Measurements from ENCODE around the gene IL20. TPM values are rescaled to one million over a fixed set of nuclear protein-coding genes. Genes with fewer than 3 reads are reported as not detected.

IL20 gene
- total RNA-seq, 4 donors from 2014 or later, result not detected

DNA sequence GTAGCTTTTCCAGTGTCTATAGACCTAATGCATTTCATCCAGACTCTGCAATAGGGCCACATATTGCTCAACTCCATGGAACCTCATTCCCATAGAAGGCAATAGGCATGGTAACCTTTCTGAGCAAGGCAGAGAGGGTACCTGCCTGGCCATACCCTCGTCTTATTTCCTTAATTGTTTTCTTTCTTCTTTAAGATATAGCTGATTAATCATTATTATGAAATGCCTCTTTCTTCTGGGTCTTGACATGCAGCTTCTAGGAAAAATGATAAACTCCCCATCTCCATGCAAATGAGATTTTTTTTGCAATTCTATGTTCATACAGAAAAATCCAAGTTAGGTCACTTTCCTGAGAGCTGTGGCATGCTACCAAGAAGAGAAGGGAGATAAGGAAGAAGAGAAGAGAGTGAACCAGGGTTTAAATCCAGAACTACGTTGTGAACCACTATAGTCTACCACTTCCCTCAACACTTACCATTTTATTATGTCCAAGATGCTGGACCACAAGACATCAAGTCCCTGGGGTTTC, 33.0 kb upstream of the IL20 start:
- TF ChIP-seq, protein P1, sequence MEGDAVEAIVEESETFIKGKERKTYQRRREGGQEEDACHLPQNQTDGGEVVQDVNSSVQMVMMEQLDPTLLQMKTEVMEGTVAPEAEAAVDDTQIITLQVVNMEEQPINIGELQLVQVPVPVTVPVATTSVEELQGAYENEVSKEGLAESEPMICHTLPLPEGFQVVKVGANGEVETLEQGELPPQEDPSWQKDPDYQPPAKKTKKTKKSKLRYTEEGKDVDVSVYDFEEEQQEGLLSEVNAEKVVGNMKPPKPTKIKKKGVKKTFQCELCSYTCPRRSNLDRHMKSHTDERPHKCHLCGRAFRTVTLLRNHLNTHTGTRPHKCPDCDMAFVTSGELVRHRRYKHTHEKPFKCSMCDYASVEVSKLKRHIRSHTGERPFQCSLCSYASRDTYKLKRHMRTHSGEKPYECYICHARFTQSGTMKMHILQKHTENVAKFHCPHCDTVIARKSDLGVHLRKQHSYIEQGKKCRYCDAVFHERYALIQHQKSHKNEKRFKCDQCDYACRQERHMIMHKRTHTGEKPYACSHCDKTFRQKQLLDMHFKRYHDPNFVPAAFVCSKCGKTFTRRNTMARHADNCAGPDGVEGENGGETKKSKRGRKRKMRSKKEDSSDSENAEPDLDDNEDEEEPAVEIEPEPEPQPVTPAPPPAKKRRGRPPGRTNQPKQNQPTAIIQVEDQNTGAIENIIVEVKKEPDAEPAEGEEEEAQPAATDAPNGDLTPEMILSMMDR (IDR thresholded peaks at IDR 0.05), result no peak
- TF ChIP-seq POLR2A (IDR thresholded peaks at IDR 0.05), result no peak
- H3K4me3 ChIP-seq (ENCODE audit: low read depth, poor library complexity, severe bottlenecking), result no peak overlapping the region
- DNase-seq (ENCODE audit: low spot score in 2 of 2), result no peak
- WGBS, 2 donors, result 67% methylated on average over 2 of the region's 2 CpGs
- intact Hi-C loops (cut with DNase I; ENCODE audit: low total_unique reads), result no loop called here

DNA sequence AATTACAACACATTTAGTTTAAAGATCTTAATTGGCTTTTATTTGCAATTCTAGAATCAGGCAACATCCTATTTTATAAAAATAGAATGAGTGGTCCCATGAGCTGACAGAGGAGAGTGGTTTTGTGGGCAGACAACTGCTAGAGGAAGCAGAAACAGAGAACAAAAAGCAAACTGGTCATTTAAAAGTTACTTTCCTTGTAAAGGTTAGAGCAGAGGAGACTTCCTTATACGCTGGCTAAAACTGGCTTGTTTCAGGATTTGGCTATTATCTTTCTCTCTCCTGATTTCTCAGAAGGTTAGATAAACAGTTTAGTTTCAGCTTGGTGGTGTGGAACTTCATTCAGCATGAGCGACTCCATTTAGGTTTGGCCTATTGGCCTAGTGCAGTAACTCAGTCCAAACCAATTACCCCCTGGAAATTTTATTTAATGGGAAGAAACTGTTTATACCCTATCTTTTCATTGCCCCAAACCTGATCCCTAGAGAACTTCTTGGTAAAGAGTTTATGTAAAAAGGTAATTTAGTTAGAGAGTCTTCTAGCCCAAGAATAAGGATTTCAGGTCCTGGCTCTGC, 32.2 kb upstream of the IL20 start:
- intact Hi-C loops (cut with DNase I; ENCODE audit: low total_unique reads), result no loop called here
- WGBS, 2 donors, result 84 to 87% methylated on average over 2 of the region's 2 CpGs
- TF ChIP-seq POLR2A (IDR thresholded peaks at IDR 0.05), result no peak
- TF ChIP-seq, protein P1 (IDR thresholded peaks at IDR 0.05), result no peak
- DNase-seq (ENCODE audit: low spot score in 2 of 2), result no peak
- no peak overlapping the region for H3K4me3 ChIP-seq (ENCODE audit: low read depth, poor library complexity, severe bottlenecking)

DNA sequence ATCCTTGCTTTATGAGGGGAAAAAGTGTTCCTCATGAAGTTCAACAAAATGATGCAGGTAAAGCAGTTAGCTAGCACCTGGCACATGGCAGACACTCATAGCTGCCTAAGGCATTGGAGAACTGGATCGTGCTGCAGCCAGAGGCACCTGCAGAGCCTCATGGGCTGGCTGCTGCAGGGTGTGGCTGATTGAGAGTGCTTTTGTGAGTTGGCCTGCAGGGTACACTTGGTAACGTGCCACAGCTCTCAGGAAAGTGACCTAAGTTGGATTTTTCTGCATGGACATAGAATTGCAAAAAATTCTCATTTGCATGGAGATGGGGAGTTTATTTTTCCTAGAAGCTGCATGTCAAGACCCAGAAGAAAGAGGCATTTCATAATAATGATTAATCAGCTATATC, 31.6 kb upstream of the IL20 start:
- TF ChIP-seq, protein P1 (IDR thresholded peaks at IDR 0.05), result no peak
- TF ChIP-seq POLR2A (IDR thresholded peaks at IDR 0.05), result no peak
- intact Hi-C loops (cut with DNase I; ENCODE audit: low total_unique reads), result no loop called here
- 38 to 39% methylated on average over 2 of the region's 2 CpGs for WGBS, 2 donors
- no peak overlapping the region for H3K4me3 ChIP-seq (ENCODE audit: low read depth, poor library complexity, severe bottlenecking)
- DNase-seq (ENCODE audit: low spot score in 2 of 2), result no peak

DNA sequence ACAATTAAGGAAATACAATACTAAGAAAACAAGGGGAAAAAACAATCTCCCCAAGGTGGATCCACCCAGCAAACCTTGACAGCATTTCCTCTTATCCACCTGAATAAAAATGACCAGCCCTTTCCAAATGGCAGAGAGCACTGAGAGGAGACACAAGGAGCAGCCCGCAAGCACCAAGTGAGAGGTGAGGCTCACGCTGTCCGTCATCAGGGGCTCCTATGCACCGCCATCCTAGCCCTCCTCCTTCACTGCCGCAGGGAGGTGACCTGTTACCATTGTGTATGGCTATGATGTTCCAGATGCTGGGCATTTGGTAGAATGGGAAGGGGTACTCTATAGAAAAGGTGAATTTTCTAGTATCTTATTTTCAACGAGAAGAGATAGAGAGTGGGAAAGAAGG, 31.2 kb upstream of the IL20 start:
- 88 to 89% methylated on average over 6 of the region's 6 CpGs for WGBS, 2 donors
- no peak overlapping the region for H3K4me3 ChIP-seq (ENCODE audit: low read depth, poor library complexity, severe bottlenecking)
- DNase-seq (ENCODE audit: low spot score in 2 of 2), result no peak
- intact Hi-C loops (cut with DNase I; ENCODE audit: low total_unique reads), result no loop called here
- TF ChIP-seq POLR2A (IDR thresholded peaks at IDR 0.05), result no peak
- TF ChIP-seq, protein P1 (IDR thresholded peaks at IDR 0.05), result no peak

DNA sequence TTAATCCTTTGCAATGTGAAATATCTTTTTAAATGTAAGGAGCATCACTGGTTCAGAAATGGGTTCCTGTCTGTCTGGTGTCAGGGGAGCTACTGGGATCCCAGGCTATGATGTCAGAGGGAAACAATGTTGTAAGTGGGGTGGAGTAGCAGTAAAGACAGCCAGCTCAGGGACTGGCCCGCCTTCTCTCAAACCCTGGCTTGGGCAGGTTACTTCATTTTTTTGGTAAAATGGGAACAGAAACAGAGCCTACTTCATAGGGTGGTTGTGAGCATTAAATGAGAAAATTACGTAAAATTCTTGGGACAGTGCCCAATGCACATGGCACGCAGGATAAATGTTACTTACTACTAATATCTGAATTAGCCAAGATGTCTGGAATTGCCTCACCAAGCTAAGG, 30.7 kb upstream of the IL20 start:
- DNase-seq (ENCODE audit: low spot score in 2 of 2), result peak in 1 of 2 donors; percentile 37
- TF ChIP-seq, protein P1 (IDR thresholded peaks at IDR 0.05), result no peak
- TF ChIP-seq POLR2A (IDR thresholded peaks at IDR 0.05), result no peak
- intact Hi-C loops (cut with DNase I; ENCODE audit: low total_unique reads), result no loop called here
- WGBS, 2 donors, result 25 to 47% methylated on average over 3 of the region's 3 CpGs
- H3K4me3 ChIP-seq (ENCODE audit: low read depth, poor library complexity, severe bottlenecking), result no peak overlapping the region

DNA sequence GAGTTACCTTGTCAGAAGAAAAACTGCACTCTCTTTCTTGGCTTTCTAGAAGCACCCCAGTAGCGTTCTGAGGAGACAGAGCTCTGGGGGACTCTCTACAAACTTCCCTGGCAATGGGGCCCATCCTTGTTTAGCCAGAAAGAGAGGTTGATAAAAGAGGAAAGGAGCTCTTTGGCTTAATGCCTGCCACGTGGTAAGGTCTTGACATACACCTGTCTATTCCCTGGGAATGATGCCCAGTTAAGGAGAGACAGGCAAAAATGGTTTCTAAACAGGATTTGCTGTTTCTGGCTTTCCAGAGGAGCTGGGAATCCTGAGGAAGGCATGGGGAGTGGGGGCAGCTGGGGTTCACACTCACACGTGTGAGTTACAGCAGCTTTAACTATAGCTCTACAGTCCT, 30.2 kb upstream of the IL20 start:
- WGBS, 2 donors, result 29 to 45% methylated on average over 3 of the region's 3 CpGs
- DNase-seq (ENCODE audit: low spot score in 2 of 2), result no peak
- TF ChIP-seq POLR2A (IDR thresholded peaks at IDR 0.05), result no peak
- TF ChIP-seq, protein P1 (IDR thresholded peaks at IDR 0.05), result no peak
- intact Hi-C loops (cut with DNase I; ENCODE audit: low total_unique reads), result no loop called here
- H3K4me3 ChIP-seq (ENCODE audit: low read depth, poor library complexity, severe bottlenecking), result no peak overlapping the region
